ENCODE results near the gene LYPD6.

DNA sequence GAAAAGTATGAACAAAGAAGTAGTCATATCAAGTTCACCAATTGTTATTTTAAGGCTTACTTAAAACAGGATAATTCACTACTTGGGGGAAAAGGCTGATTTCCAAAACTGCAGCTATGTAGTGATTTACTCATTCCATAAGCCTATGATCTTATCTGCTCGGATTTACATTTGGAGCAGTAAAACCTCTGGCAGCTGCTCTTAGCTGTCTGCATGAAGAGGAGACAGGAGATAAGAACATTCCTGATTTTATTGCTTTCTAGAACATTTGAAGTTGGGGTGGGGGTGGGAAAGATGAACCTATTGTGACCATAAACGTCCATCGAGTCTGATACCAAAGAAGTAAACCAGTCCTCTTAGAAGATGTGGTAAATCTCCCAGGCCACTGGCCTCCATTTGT lies 136.2 kb downstream of the LYPD6 start:
- TF ChIP-seq, protein P1, sequence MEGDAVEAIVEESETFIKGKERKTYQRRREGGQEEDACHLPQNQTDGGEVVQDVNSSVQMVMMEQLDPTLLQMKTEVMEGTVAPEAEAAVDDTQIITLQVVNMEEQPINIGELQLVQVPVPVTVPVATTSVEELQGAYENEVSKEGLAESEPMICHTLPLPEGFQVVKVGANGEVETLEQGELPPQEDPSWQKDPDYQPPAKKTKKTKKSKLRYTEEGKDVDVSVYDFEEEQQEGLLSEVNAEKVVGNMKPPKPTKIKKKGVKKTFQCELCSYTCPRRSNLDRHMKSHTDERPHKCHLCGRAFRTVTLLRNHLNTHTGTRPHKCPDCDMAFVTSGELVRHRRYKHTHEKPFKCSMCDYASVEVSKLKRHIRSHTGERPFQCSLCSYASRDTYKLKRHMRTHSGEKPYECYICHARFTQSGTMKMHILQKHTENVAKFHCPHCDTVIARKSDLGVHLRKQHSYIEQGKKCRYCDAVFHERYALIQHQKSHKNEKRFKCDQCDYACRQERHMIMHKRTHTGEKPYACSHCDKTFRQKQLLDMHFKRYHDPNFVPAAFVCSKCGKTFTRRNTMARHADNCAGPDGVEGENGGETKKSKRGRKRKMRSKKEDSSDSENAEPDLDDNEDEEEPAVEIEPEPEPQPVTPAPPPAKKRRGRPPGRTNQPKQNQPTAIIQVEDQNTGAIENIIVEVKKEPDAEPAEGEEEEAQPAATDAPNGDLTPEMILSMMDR (IDR thresholded peaks at IDR 0.05; ENCODE audit: low read depth, low read length), result no peak
- no peak for TF ChIP-seq POLR2A (IDR thresholded peaks at IDR 0.05; ENCODE audit: extremely low read depth, insufficient read length)
- TF ChIP-seq, protein P2, sequence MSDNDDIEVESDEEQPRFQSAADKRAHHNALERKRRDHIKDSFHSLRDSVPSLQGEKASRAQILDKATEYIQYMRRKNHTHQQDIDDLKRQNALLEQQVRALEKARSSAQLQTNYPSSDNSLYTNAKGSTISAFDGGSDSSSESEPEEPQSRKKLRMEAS (IDR thresholded peaks at IDR 0.05; ENCODE audit: low read depth, low read length), result no peak

All from NB4 (cell line).